ENCODE results near the gene ZNF358.

ZNF358 gene

GRCh38 chr19:7515110-7515644, 726 bp upstream of the ZNF358 start:
- Histone ChIP-seq H3K4me2 (ENCODE audit: insufficient read depth, low read length) (peak overlapping the region; percentile 60), H3K27me3 (ENCODE audit: insufficient read depth, low read length, poor library complexity) (no peaks in the 10 kb centered on the region), H3K36me3 (ENCODE audit: insufficient read depth, low read length) (0 out of 2 replicates have a peak, but pooled peaks cover 6% of the 10 kb centered on the region), H4K20me1 (ENCODE audit: insufficient read depth, low read length) (no peaks in the 10 kb centered on the region), H3K4me3 (ENCODE audit: low read depth in 1 of 2, low read length in 2 of 2) (peak overlapping the region; percentile 10 to 62; a peak in 3 of 4 replicates), H2AFZ (ENCODE audit: low read depth, low read length) (peak overlapping the region; percentile 89), H3K9ac (ENCODE audit: low read depth, low read length) (peak overlapping the region; percentile 56), H3K9me3 (ENCODE audit: insufficient read depth, low read length, severe bottlenecking) (no peaks in the 10 kb centered on the region), H3K4me1 (ENCODE audit: insufficient read depth, low read length) (peaks cover 23% of the 10 kb centered on the region), H3K79me2 (ENCODE audit: insufficient read depth, low read length) (peaks cover 12% of the 10 kb centered on the region), H3K27ac (ENCODE audit: low read length) (peak overlapping the region; percentile 57)
- DNase-seq (no peak), ATAC-seq (ENCODE audit: insufficient read depth, low read depth) (no peak)
- TF ChIP-seq EZH2 (IDR thresholded peaks at IDR 0.05; ENCODE audit: borderline replicate concordance, low read depth, low read length, severe bottlenecking) = no peak
- TF ChIP-seq CTCF (IDR thresholded peaks at IDR 0.05; ENCODE audit: borderline replicate concordance, extremely low read depth, low read length, poor library complexity, severe bottlenecking) = no peak

GRCh38 chr19:7516333-7516732, 430 bp downstream of the ZNF358 start:
- Histone ChIP-seq H3K4me1 (ENCODE audit: insufficient read depth, low read length) (peaks cover 23% of the 10 kb centered on the region), H3K4me2 (ENCODE audit: insufficient read depth, low read length) (peak overlapping the region; percentile 98), H3K27ac (ENCODE audit: low read length) (peak overlapping the region; percentile 77), H2AFZ (ENCODE audit: low read depth, low read length) (peak overlapping the region; percentile 75), H3K27me3 (ENCODE audit: insufficient read depth, low read length, poor library complexity) (no peaks in the 10 kb centered on the region), H3K9me3 (ENCODE audit: insufficient read depth, low read length, severe bottlenecking) (no peaks in the 10 kb centered on the region), H3K79me2 (ENCODE audit: insufficient read depth, low read length) (peaks cover 12% of the 10 kb centered on the region), H3K9ac (ENCODE audit: low read depth, low read length) (peak overlapping the region; percentile 96), H3K4me3 (ENCODE audit: low read depth in 1 of 2, low read length in 2 of 2) (peak overlapping the region; percentile 85 to 91; a peak in 3 of 4 replicates), H4K20me1 (ENCODE audit: insufficient read depth, low read length) (no peaks in the 10 kb centered on the region), H3K36me3 (ENCODE audit: insufficient read depth, low read length) (0 out of 2 replicates have a peak, but pooled peaks cover 7% of the 10 kb centered on the region)
- DNase-seq = no peak
- TF ChIP-seq EZH2 (IDR thresholded peaks at IDR 0.05; ENCODE audit: borderline replicate concordance, low read depth, low read length, severe bottlenecking) (no peak), CTCF (IDR thresholded peaks at IDR 0.05; ENCODE audit: borderline replicate concordance, extremely low read depth, low read length, poor library complexity, severe bottlenecking) (no peak)
- ATAC-seq (ENCODE audit: insufficient read depth, low read depth) = peak; percentile 14; the same call in 1 of the 3 replicates

GRCh38 chr19:7516878-7517277, 975 bp downstream of the ZNF358 start:
- Histone ChIP-seq H3K4me2 (ENCODE audit: insufficient read depth, low read length) (peak overlapping the region; percentile 98), H3K27me3 (ENCODE audit: insufficient read depth, low read length, poor library complexity) (no peaks in the 10 kb centered on the region), H3K36me3 (ENCODE audit: insufficient read depth, low read length) (0 out of 2 replicates have a peak, but pooled peaks cover 7% of the 10 kb centered on the region), H3K9me3 (ENCODE audit: insufficient read depth, low read length, severe bottlenecking) (no peaks in the 10 kb centered on the region), H4K20me1 (ENCODE audit: insufficient read depth, low read length) (no peaks in the 10 kb centered on the region), H3K4me1 (ENCODE audit: insufficient read depth, low read length) (peaks cover 28% of the 10 kb centered on the region), H3K79me2 (ENCODE audit: insufficient read depth, low read length) (peaks cover 12% of the 10 kb centered on the region), H3K9ac (ENCODE audit: low read depth, low read length) (peak overlapping the region; percentile 96), H3K4me3 (ENCODE audit: low read depth in 1 of 2, low read length in 2 of 2) (peak overlapping the region; percentile 85 to 91; a peak in 3 of 4 replicates), H3K27ac (ENCODE audit: low read length) (peak overlapping the region; percentile 77), H2AFZ (ENCODE audit: low read depth, low read length) (peak overlapping the region; percentile 75)
- ATAC-seq (ENCODE audit: insufficient read depth, low read depth) (no peak), DNase-seq (no peak)
- TF ChIP-seq EZH2 (IDR thresholded peaks at IDR 0.05; ENCODE audit: borderline replicate concordance, low read depth, low read length, severe bottlenecking) (no peak), CTCF (IDR thresholded peaks at IDR 0.05; ENCODE audit: borderline replicate concordance, extremely low read depth, low read length, poor library complexity, severe bottlenecking) (no peak)
